Measurements from ENCODE around the gene SLC25A17.

SLC25A17 gene

DNA sequence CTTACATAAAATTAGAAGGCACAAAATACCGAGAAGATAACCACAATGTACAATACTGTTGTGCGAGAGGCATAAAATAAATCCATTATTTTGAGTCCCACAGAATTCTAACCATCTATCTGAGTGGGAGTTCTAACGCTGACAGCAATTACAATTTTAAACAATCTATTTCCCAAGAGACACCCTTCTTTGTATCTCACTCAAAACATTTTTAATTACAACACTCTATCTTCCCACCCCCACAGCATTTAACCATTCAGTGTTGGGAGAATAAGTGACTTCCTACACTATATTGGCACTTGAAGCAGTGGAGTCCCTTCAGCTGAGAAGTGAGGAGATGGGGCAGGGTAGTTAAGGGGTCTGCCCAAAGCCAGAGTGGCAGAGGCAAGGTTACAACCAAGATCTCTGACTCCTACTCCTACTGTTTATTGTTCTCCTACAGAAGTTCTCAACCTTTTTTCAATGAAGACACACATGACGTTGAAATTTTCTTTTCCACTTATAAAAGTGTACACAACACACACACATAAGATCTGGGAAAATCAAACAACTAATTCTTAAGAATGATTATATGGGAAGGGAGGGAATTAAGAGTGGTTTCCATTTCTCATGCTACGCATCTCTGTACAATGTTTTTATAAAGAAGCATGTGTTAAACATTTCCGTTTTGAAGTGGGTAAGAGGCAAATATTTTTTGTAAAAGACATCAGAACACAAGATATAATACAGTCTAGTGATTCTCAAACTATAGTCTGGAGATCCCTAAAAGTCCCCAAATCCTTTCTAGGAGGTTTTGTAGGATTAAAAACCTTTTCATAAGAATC is 10.9 kb downstream of the SLC25A17 start:
- Mint-ChIP-seq H3K27ac (peak overlapping the region; percentile 25 to 67 (median 49)), H3K27me3 (ENCODE audit: low read depth) (no peaks in the 10 kb centered on the region), H3K4me3 (no peak overlapping the region), H3K4me1 (peaks cover 24% of the 10 kb centered on the region), H3K9me3 (no peaks in the 10 kb centered on the region), H3K36me3 (ENCODE audit: low read depth) (peaks cover 12% of the 10 kb centered on the region)
- TF ChIP-seq CTCF (IDR thresholded peaks at IDR 0.05; ENCODE audit: unreplicated experiment in 3 of 3) = no peak

DNA sequence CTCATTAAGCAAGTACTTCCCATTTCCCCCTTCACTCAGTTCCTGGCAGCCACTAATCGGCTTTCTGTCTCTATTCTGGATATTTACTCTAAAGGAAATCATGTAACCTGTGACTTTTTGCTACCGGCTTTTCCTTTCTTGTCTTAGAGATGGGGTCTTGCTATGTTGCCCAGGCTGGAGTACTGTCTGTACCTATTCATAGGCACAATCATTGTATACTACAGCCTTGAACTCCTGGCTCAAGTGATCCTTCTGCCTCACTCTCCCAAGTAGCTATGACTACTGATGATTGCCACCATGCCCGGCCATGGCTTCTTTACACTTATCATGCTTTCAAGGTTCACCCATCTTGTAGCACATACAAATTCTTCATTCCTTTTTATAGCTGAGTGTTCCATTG is 12.4 kb downstream of the SLC25A17 start:
- Mint-ChIP-seq H3K4me3 (no peak overlapping the region), H3K27ac (no peak overlapping the region), H3K9me3 (no peaks in the 10 kb centered on the region), H3K27me3 (ENCODE audit: low read depth) (no peaks in the 10 kb centered on the region), H3K36me3 (ENCODE audit: low read depth) (peaks cover 13% of the 10 kb centered on the region), H3K4me1 (peaks cover 21% of the 10 kb centered on the region)
- no peak for TF ChIP-seq CTCF (IDR thresholded peaks at IDR 0.05; ENCODE audit: unreplicated experiment in 3 of 3)

GRCh38 chr22:40805699-40806203 is 13.4 kb downstream of the SLC25A17 start:
- H3K9me3 Mint-ChIP-seq = no peaks in the 10 kb centered on the region
- TF ChIP-seq CTCF (IDR thresholded peaks at IDR 0.05; ENCODE audit: unreplicated experiment in 3 of 3) = no peak
- no peak overlapping the region for H3K4me3 Mint-ChIP-seq
- H3K27ac Mint-ChIP-seq = no peak overlapping the region
- peaks cover 21% of the 10 kb centered on the region for H3K4me1 Mint-ChIP-seq
- H3K36me3 Mint-ChIP-seq (ENCODE audit: low read depth) = peaks cover 13% of the 10 kb centered on the region
- H3K27me3 Mint-ChIP-seq (ENCODE audit: low read depth) = no peaks in the 10 kb centered on the region

- H3K4me3 Mint-ChIP-seq = no peak overlapping the region
- TF ChIP-seq CTCF (IDR thresholded peaks at IDR 0.05; ENCODE audit: unreplicated experiment in 3 of 3) = no peak
- peaks cover 21% of the 10 kb centered on the region for H3K4me1 Mint-ChIP-seq
- H3K27ac Mint-ChIP-seq = no peak overlapping the region
- no peaks in the 10 kb centered on the region for H3K27me3 Mint-ChIP-seq (ENCODE audit: low read depth)
- H3K36me3 Mint-ChIP-seq (ENCODE audit: low read depth) = peaks cover 13% of the 10 kb centered on the region
- no peaks in the 10 kb centered on the region for H3K9me3 Mint-ChIP-seq
These were observed 13.9 kb downstream of the SLC25A17 start for GRCh38 chr22:40805239-40805638.

- no peak for TF ChIP-seq CTCF (IDR thresholded peaks at IDR 0.05; ENCODE audit: unreplicated experiment in 3 of 3)
- Mint-ChIP-seq H3K27ac (no peak overlapping the region), H3K4me3 (no peak overlapping the region), H3K9me3 (no peaks in the 10 kb centered on the region), H3K27me3 (ENCODE audit: low read depth) (no peaks in the 10 kb centered on the region), H3K36me3 (ENCODE audit: low read depth) (peaks cover 13% of the 10 kb centered on the region), H3K4me1 (peaks cover 14% of the 10 kb centered on the region)
These were observed 15.8 kb downstream of the SLC25A17 start for GRCh38 chr22:40803321-40803720.

DNA sequence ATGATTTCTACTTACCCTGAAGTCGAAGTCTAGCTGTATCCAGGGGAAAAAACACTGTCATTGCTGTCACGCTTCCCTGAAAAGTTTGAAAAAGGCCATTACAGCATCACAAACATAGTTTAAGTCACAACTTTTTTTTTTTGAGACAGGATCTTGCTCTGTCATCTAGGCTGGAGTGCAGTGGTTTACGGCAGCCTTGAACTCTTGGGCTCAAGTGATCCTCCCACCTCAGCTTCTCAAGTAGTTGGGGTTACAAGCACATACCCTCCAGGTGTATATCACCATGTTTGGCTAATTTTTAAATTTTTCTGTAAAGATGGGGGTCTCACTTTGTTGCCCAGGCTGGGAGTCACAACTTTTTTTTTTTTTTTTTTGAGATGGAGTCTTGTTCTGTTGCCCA is 20.1 kb downstream of the SLC25A17 start:
- Mint-ChIP-seq H3K36me3 (ENCODE audit: low read depth) (peaks cover 12% of the 10 kb centered on the region), H3K4me3 (no peak overlapping the region), H3K4me1 (peaks cover 5% of the 10 kb centered on the region), H3K27ac (no peak overlapping the region), H3K9me3 (no peaks in the 10 kb centered on the region), H3K27me3 (ENCODE audit: low read depth) (no peaks in the 10 kb centered on the region)
- TF ChIP-seq CTCF (IDR thresholded peaks at IDR 0.05; ENCODE audit: unreplicated experiment in 3 of 3) = no peak

Data from nephron (organoid).